Kidney epithelial cell (primary cell): ENCODE measurements around the gene NMBR. TPM values are rescaled to one million over a fixed set of nuclear protein-coding genes. Genes with fewer than 3 reads are reported as not detected.
"Not testable (repeated sequence)": the region's sequence is repeated elsewhere in the genome, so short reads cannot be mapped to it uniquely, and the experiment has no call there.

Source experiments
- DNase-seq: peaks from one replicate; pipeline ENCODE4 v3.0.0-alpha.2; 2010; ENCODE audit warnings: low read depth
- H3K27me3 ChIP-seq: 2 replicates; pipeline ENCODE4 v1.6.0; 2011; ENCODE audit warnings: low read length; ENCODE audit not compliant: control insufficient read depth, insufficient read depth
- H3K36me3 ChIP-seq: 2 replicates; pipeline ENCODE4 v1.5.1; 2011; ENCODE audit warnings: low read length; ENCODE audit not compliant: control insufficient read depth, insufficient read depth
- H3K4me3 ChIP-seq: 2 replicates; pipeline ENCODE4 v1.5.1; 2011; ENCODE audit warnings: low read depth, mild to moderate bottlenecking, control low read depth, low read length
- total RNA-seq: library from RNA; depleted of rRNA; stranded (reverse); fragments of >200 nt; gene quantifications from 2 replicates; pipeline ENCODE4 v1.2.3, GENCODE V29; 2015
- TF ChIP-seq, protein P1 (sequence below): IDR thresholded peaks from 2 replicates; pipeline ENCODE4 v1.5.1; 2011; ENCODE audit warnings: mild to moderate bottlenecking, moderate library complexity, low read length, control low read depth, inconsistent platforms; ENCODE audit not compliant: insufficient read depth, poor library complexity, severe bottlenecking

The NMBR gene
- total RNA-seq, 1 donor from 2014 or later, result not detected

DNA sequence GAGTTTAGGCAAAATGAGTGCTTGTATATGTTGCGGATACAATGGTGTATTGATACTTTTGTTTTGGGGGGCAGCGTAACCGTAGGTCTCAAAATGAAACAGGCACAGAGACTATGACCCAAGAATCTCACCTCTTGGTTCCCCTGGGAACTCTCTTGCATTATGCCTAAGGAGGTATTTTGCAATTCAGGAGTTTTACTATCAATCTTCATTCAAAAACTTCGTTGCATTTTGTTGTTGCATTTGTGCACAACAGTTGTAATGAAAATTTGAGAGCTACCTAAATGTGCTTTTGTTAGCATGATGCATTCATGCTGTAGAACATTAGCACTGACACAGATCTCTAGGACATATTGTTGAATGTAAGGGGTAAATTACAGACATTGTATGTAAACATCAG is 18.3 kb upstream of the NMBR start:
- TF ChIP-seq, protein P1, sequence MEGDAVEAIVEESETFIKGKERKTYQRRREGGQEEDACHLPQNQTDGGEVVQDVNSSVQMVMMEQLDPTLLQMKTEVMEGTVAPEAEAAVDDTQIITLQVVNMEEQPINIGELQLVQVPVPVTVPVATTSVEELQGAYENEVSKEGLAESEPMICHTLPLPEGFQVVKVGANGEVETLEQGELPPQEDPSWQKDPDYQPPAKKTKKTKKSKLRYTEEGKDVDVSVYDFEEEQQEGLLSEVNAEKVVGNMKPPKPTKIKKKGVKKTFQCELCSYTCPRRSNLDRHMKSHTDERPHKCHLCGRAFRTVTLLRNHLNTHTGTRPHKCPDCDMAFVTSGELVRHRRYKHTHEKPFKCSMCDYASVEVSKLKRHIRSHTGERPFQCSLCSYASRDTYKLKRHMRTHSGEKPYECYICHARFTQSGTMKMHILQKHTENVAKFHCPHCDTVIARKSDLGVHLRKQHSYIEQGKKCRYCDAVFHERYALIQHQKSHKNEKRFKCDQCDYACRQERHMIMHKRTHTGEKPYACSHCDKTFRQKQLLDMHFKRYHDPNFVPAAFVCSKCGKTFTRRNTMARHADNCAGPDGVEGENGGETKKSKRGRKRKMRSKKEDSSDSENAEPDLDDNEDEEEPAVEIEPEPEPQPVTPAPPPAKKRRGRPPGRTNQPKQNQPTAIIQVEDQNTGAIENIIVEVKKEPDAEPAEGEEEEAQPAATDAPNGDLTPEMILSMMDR, result no peak
- no peaks in the 10 kb centered on the region for H3K27me3 ChIP-seq
- H3K4me3 ChIP-seq, result no peak overlapping the region
- H3K36me3 ChIP-seq, result no peaks in the 10 kb centered on the region
- DNase-seq, result no peak

DNA sequence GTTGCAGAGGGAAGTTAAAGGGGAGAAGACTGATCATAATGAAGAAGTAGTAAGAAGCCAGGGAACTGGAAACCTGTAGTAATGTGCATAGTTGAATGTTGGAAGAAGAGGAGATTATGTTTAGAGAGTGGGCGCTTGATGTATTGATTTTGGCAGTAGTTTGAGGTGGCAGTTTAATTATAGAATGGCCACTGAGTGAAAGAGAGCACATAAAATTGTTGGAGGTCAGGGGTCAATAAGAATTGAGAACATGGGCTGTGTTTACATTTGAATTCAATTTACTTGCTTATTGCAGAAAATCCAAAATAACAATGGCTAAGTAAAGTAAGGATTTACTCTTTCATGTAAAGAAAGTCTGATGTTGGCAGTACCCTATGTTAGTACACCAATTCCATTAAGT is 15.9 kb upstream of the NMBR start:
- no peak overlapping the region for H3K4me3 ChIP-seq
- no peaks in the 10 kb centered on the region for H3K27me3 ChIP-seq
- no peaks in the 10 kb centered on the region for H3K36me3 ChIP-seq
- TF ChIP-seq, protein P1, result no peak
- no peak for DNase-seq

DNA sequence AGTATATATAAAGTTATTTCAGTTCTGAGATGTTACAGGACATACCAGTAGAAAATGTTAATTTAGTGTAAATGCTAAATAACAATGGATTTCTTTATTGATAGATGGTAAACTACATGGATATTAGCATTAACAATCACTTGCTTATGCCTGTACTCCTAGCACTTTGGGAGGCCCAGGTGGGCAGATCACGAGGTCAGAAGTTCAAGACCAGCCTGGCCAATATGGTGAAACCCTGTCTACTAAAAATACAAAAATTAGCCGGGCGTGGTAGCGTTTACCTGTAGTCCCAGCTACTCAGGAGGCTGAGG is 9.8 kb upstream of the NMBR start:
- DNase-seq, H3K27me3 ChIP-seq, H3K36me3 ChIP-seq, H3K4me3 ChIP-seq: not testable (repeated sequence)

DNA sequence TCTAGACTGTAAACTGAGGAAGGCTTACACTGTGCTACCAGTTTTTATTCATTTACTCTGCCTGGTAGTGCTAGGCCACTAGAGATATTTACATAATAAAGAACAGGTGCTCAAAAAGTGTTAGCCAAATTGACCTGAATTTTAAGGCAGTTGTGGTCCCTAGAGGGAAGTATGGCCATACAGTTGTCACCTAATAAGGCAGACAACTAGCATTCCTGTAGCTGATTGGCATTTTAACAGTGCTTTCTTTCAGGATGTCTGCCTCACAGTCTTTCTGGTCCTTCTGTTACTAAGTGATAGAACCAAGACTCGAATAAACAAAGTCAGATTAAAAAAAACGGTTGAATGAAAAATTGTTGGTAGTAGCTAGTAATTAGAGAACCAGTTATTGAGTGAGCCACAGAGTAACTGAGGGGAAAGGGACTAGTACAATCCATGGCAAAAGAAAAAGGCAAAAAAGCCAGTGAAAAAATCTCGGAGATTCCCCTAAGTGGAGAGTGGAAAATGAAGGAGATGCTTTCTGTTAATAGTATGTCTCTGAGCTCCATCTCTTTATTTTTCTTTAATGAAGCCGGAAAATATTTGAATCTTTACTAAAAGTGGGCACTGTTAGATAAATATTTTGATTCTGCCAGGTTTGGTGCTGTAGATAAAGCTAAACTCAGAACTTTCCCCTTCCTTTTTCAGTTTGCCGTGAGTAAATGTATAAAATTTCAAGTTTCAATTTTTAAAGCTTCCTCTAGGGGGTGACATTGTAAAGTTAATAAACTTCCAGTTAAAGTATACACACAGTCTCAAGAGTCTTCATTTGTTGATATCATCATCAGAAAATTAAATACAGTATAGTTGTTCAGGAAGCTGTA is 9.2 kb upstream of the NMBR start:
- TF ChIP-seq, protein P1, result no peak
- Histone ChIP-seq H3K36me3 (no peaks in the 10 kb centered on the region), H3K27me3 (no peaks in the 10 kb centered on the region), H3K4me3 (no peak overlapping the region)
- no peak for DNase-seq

DNA sequence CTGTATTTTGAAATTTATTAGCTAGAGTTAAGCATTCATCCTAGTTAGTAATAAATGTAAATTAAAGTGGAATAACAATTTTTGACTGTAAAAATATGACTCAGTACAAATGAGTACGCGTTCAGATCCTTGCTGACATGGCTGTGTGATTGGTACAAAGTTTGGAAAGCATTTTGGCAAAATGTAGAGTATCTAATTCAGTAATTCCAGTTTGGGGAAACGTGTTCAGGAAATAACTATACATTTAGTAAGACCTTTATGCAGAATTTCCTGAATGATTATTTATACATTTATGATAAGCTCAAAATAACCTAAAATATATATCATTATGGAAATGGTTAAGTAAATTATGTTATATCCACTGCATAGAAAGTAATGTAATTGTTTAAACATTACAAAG is 8.2 kb upstream of the NMBR start:
- Histone ChIP-seq H3K27me3 (no peaks in the 10 kb centered on the region), H3K36me3 (no peaks in the 10 kb centered on the region), H3K4me3 (no peak overlapping the region)
- DNase-seq, result no peak
- TF ChIP-seq, protein P1, result no peak

DNA sequence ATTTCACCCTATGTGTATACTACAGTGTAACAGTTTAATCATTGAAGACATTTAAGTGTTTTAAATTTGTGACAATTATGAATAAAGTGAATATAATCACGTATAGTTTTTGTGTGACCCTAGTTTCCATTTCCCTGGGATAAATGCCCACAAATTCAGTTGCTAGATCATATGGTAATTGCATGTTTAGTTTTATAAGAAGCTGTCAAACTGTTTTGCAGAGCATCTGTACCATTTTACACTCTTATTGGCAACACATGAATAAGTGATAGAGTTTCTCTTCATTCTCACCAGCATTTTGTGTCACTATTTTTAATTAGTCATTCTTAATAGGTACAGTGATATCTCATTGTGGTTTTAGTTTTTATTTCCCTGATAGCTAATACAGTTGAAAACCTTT is 7.4 kb upstream of the NMBR start:
- Histone ChIP-seq H3K36me3 (no peaks in the 10 kb centered on the region), H3K4me3 (no peak overlapping the region), H3K27me3 (no peaks in the 10 kb centered on the region)
- DNase-seq, result no peak
- TF ChIP-seq, protein P1, result no peak
